ENCODE results near the gene ITIH1. TPM values are rescaled to one million over a fixed set of nuclear protein-coding genes. Genes with fewer than 3 reads are reported as not detected.

The ITIH1 gene
- total RNA-seq, 1 experiment from 2014 or later, result not detected

- H3K4me2 ChIP-seq, result peak overlapping the region; percentile 89
- no peak for DNase-seq
- peak overlapping the region; percentile 94 for H3K4me3 ChIP-seq
- 0 out of 2 replicates have a peak, but pooled peaks cover 9% of the 10 kb centered on the region for H3K4me1 ChIP-seq (replicated peaks; ENCODE audit: insufficient read depth)
- peak overlapping the region; percentile 97 for H2AFZ ChIP-seq
- no peaks in the 10 kb centered on the region for H3K27me3 ChIP-seq (ENCODE audit: insufficient read depth, low read depth)
- intact Hi-C loops (cut with micrococcal nuclease; ENCODE audit: unreplicated experiment), result no loop called here
- H3K79me2 ChIP-seq (ENCODE audit: low read depth), result peaks cover 20% of the 10 kb centered on the region
- peaks cover 15% of the 10 kb centered on the region; the same call in 1 of the 2 replicates for H3K36me3 ChIP-seq (ENCODE audit: low read depth)
- BruUV-seq (replicated peaks), result TSS peak; percentile 57
- H3K9me3 ChIP-seq (ENCODE audit: insufficient read depth, low read depth), result no peaks in the 10 kb centered on the region
- ChIA-PET CTCF (no interaction called here), POLR2A (ENCODE audit: unreplicated experiment) (no interaction called here)
- no peaks in the 10 kb centered on the region for H3K9me2 ChIP-seq (ENCODE audit: insufficient read depth)
- H3F3A ChIP-seq (ENCODE audit: insufficient read depth, low read depth), result no peaks in the 10 kb centered on the region; the same call in 1 of the 2 replicates
- H3K27ac ChIP-seq, result 0 out of 2 replicates have a peak overlapping the region, but pooled peaks have one; percentile 53
- TF ChIP-seq CTCF (conservative IDR thresholded peaks at IDR 0.05), result no peak
- TF ChIP-seq EZH2 (IDR thresholded peaks at IDR 0.05; ENCODE audit: low read depth), result no peak
- no peaks in the 10 kb centered on the region for H4K20me1 ChIP-seq (ENCODE audit: insufficient read depth)
Measured at GRCh38 chr3:52769786-52770455, 7.5 kb upstream of the ITIH1 start.

GRCh38 chr3:52770496-52771333 lies 6.7 kb upstream of the ITIH1 start, which contains the start of gene NEK4:
TSS of gene NEK4 (minus strand) at chr3:52770940. CDS start at chr3:52770746, 194 bp downstream.
- no peaks in the 10 kb centered on the region for H3K9me3 ChIP-seq (ENCODE audit: insufficient read depth, low read depth)
- intact Hi-C loops (cut with micrococcal nuclease; ENCODE audit: unreplicated experiment), result no loop called here
- no TSS peak for BruUV-seq (replicated peaks)
- 0 out of 2 replicates have a peak, but pooled peaks cover 9% of the 10 kb centered on the region for H3K4me1 ChIP-seq (replicated peaks; ENCODE audit: insufficient read depth)
- no peaks in the 10 kb centered on the region; the same call in 1 of the 2 replicates for H3F3A ChIP-seq (ENCODE audit: insufficient read depth, low read depth)
- TF ChIP-seq EZH2 (IDR thresholded peaks at IDR 0.05; ENCODE audit: low read depth), result no peak
- TF ChIP-seq CTCF (conservative IDR thresholded peaks at IDR 0.05), result no peak
- H3K27me3 ChIP-seq (ENCODE audit: insufficient read depth, low read depth), result no peaks in the 10 kb centered on the region
- no peaks in the 10 kb centered on the region for H4K20me1 ChIP-seq (ENCODE audit: insufficient read depth)
- peaks cover 9% of the 10 kb centered on the region; the same call in 1 of the 2 replicates for H3K36me3 ChIP-seq (ENCODE audit: low read depth)
- POLR2A ChIA-PET (ENCODE audit: unreplicated experiment), result interaction anchor here (0.5 to 0.7 kb wide), 4 partner anchors 9 to 469 kb away, joined by 3 to 6 read pairs (median 4); no protein-coding TSS in a partner anchor
- peaks cover 20% of the 10 kb centered on the region for H3K79me2 ChIP-seq (ENCODE audit: low read depth)
- H3K27ac ChIP-seq, result peak within 1 kb of the TSS; percentile 53; the same call in 1 of the 2 replicates
- peak within 1 kb of the TSS; percentile 97 for H2AFZ ChIP-seq
- H3K9me2 ChIP-seq (ENCODE audit: insufficient read depth), result no peaks in the 10 kb centered on the region
- CTCF ChIA-PET, result interaction anchor here (0.6 to 0.7 kb wide), 4 partner anchors 36 to 303 kb away, joined by 3 to 10 read pairs (median 6); no protein-coding TSS in a partner anchor
- peak within 1 kb of the TSS; percentile 89 for H3K4me2 ChIP-seq
- DNase-seq, result peak; percentile 73 to 90
- H3K4me3 ChIP-seq, result peak within 1 kb of the TSS; percentile 94

GRCh38 chr3:52771334-52771681 lies 6.1 kb upstream of the ITIH1 start:
- DNase-seq, result no peak
- intact Hi-C loops (cut with micrococcal nuclease; ENCODE audit: unreplicated experiment), result no loop called here
- BruUV-seq (replicated peaks), result TSS peak; percentile 94
- H3K27me3 ChIP-seq (ENCODE audit: insufficient read depth, low read depth), result no peaks in the 10 kb centered on the region
- H3K4me1 ChIP-seq (replicated peaks; ENCODE audit: insufficient read depth), result peaks cover 9% of the 10 kb centered on the region; the same call in 1 of the 2 replicates
- H3K36me3 ChIP-seq (ENCODE audit: low read depth), result peaks cover 5% of the 10 kb centered on the region; the same call in 1 of the 2 replicates
- H3K4me2 ChIP-seq, result peak overlapping the region; percentile 78
- CTCF ChIA-PET, result interaction anchor here (0.6 kb wide), 1 partner anchor 55 kb away, joined by 3 read pairs; no protein-coding TSS in a partner anchor
- peak overlapping the region; percentile 94 for H3K4me3 ChIP-seq
- H2AFZ ChIP-seq, result peak overlapping the region; percentile 97
- H3K79me2 ChIP-seq (ENCODE audit: low read depth), result peaks cover 20% of the 10 kb centered on the region
- H4K20me1 ChIP-seq (ENCODE audit: insufficient read depth), result no peaks in the 10 kb centered on the region
- H3K9me3 ChIP-seq (ENCODE audit: insufficient read depth, low read depth), result no peaks in the 10 kb centered on the region
- no peaks in the 10 kb centered on the region for H3K9me2 ChIP-seq (ENCODE audit: insufficient read depth)
- H3K27ac ChIP-seq, result peak overlapping the region; percentile 53; the same call in 1 of the 2 replicates
- no peaks in the 10 kb centered on the region for H3F3A ChIP-seq (ENCODE audit: insufficient read depth, low read depth)
- TF ChIP-seq CTCF (conservative IDR thresholded peaks at IDR 0.05) (no peak), EZH2 (IDR thresholded peaks at IDR 0.05; ENCODE audit: low read depth) (no peak)
- POLR2A ChIA-PET (ENCODE audit: unreplicated experiment), result interaction anchor here (0.5 to 0.7 kb wide), 4 partner anchors 8 to 468 kb away, joined by 3 to 17 read pairs (median 6); no protein-coding TSS in a partner anchor
